ENCODE results near the gene MAP9.
A peak's percentile ranks its signal among the peaks of the same experiment; 100 is the strongest.

The MAP9 gene

GRCh38 chr4:155399974-155400697, 23.4 kb upstream of the MAP9 start:
- no peak for TF ChIP-seq CTCF (IDR thresholded peaks at IDR 0.05; ENCODE audit: low read depth, low read length)
- no peak overlapping the region for H3K4me3 ChIP-seq (ENCODE audit: low read depth, low read length)
- no peak for DNase-seq (ENCODE audit: low read depth, low spot score)
- in situ Hi-C loops (cut with HindIII; ENCODE audit: low sequenced_read_pairs) = no loop called here

GRCh38 chr4:155392481-155393184, 15.9 kb upstream of the MAP9 start:
- in situ Hi-C loops (cut with HindIII; ENCODE audit: low sequenced_read_pairs) = no loop called here
- peak; percentile 71 for DNase-seq (ENCODE audit: low read depth, low spot score)
- no peak for TF ChIP-seq CTCF (IDR thresholded peaks at IDR 0.05; ENCODE audit: low read depth, low read length)
- no peak overlapping the region for H3K4me3 ChIP-seq (ENCODE audit: low read depth, low read length)

- DNase-seq (ENCODE audit: low read depth, low spot score) = no peak
- no peak for TF ChIP-seq CTCF (IDR thresholded peaks at IDR 0.05; ENCODE audit: low read depth, low read length)
- in situ Hi-C loops (cut with HindIII; ENCODE audit: low sequenced_read_pairs) = no loop called here
- no peak overlapping the region for H3K4me3 ChIP-seq (ENCODE audit: low read depth, low read length)
Observed at GRCh38 chr4:155391932-155392331, 15.2 kb upstream of the MAP9 start.

GRCh38 chr4:155388162-155388561, 11.4 kb upstream of the MAP9 start:
- no peak for TF ChIP-seq CTCF (IDR thresholded peaks at IDR 0.05; ENCODE audit: low read depth, low read length)

GRCh38 chr4:155383541-155383940, 6.8 kb upstream of the MAP9 start:
- in situ Hi-C loops (cut with HindIII; ENCODE audit: low sequenced_read_pairs) = no loop called here
- no peak overlapping the region for H3K4me3 ChIP-seq (ENCODE audit: low read depth, low read length)
- no peak for TF ChIP-seq CTCF (IDR thresholded peaks at IDR 0.05; ENCODE audit: low read depth, low read length)
- DNase-seq (ENCODE audit: low read depth, low spot score) = no peak

More at GRCh38 chr4:155388162-155388561, 11.4 kb upstream of the MAP9 start:
- no peak for DNase-seq (ENCODE audit: low read depth, low spot score)
- in situ Hi-C loops (cut with HindIII; ENCODE audit: low sequenced_read_pairs) = no loop called here
- no peak overlapping the region for H3K4me3 ChIP-seq (ENCODE audit: low read depth, low read length)

- peak overlapping the region; percentile 77 for H3K4me3 ChIP-seq (ENCODE audit: low read depth, low read length)
- DNase-seq (ENCODE audit: low read depth, low spot score) = peak; percentile 27
- in situ Hi-C loops (cut with HindIII; ENCODE audit: low sequenced_read_pairs) = no loop called here
- TF ChIP-seq CTCF (IDR thresholded peaks at IDR 0.05; ENCODE audit: low read depth, low read length) = no peak
Observed at GRCh38 chr4:155377276-155377675, 511 bp upstream of the MAP9 start.
